ENCODE results near the gene EHMT2. TPM values are rescaled to one million over a fixed set of nuclear protein-coding genes. Genes with fewer than 3 reads are reported as not detected.

The EHMT2 gene
- total and polyA plus RNA-seq, 2 of the 13 experiments (the other 11 are each of a cell fraction or from before 2014, with no cell fraction given) = 55.2 to 69.2 TPM

GRCh38 chr6:31865205-31866118 lies 32.0 kb downstream of the EHMT2 start (continued):
- no peak for TF ChIP-seq ZNF589 (CRISPR knock-in tag; conservative IDR thresholded peaks at IDR 0.05)
- TF ChIP-seq PCBP2 (optimal IDR thresholded peaks at IDR 0.05; ENCODE audit: low read depth, low read length, poor library complexity, severe bottlenecking) = no peak
- peak; percentile 87; the same call in 1 of the 2 replicates for TF ChIP-seq THRA (CRISPR knock-in tag; IDR thresholded peaks at IDR 0.05; ENCODE audit: borderline replicate concordance)
- TF ChIP-seq ZNF264 (CRISPR knock-in tag; IDR thresholded peaks at IDR 0.05) = peak; percentile 90
- no peak; the same call in 1 of the 2 replicates for TF ChIP-seq CREB1 (IDR thresholded peaks at IDR 0.05)
- peak; percentile 59; the same call in 1 of the 2 replicates for TF ChIP-seq CREB1 (CRISPR knock-in tag; IDR thresholded peaks at IDR 0.05)
- no peak for TF ChIP-seq AFF4 (CRISPR knock-in tag; IDR thresholded peaks at IDR 0.05)
- peak; percentile 90 for TF ChIP-seq TEAD3 (CRISPR knock-in tag; optimal IDR thresholded peaks at IDR 0.05; ENCODE audit: borderline replicate concordance)
- no peak for TF ChIP-seq CENPX (CRISPR knock-in tag; IDR thresholded peaks at IDR 0.05)
- TF ChIP-seq CHD2 (IDR thresholded peaks at IDR 0.05; ENCODE audit: low read depth, low read length) = 0 out of 2 replicates have a peak, but pooled peaks have one; percentile 35
- peak; percentile 71; the same call in 1 of the 2 replicates for TF ChIP-seq GZF1 (CRISPR knock-in tag; IDR thresholded peaks at IDR 0.05)
- TF ChIP-seq ZNF777 (CRISPR knock-in tag; IDR thresholded peaks at IDR 0.05) = no peak
- TF ChIP-seq SMARCE1 (IDR thresholded peaks at IDR 0.05; ENCODE audit: borderline replicate concordance) = no peak
- no peak for TF ChIP-seq POLR2AphosphoS2 (IDR thresholded peaks at IDR 0.05; ENCODE audit: low read depth, low read length)
- TF ChIP-seq POGK (CRISPR knock-in tag; conservative IDR thresholded peaks at IDR 0.05) = peak; percentile 65; the same call in 1 of the 2 replicates
- TF ChIP-seq ZFAT (CRISPR knock-in tag; conservative IDR thresholded peaks at IDR 0.05) = no peak
- no peak for TF ChIP-seq GLI4 (CRISPR knock-in tag; IDR thresholded peaks at IDR 0.05; ENCODE audit: borderline replicate concordance)
- TF ChIP-seq RBAK (CRISPR knock-in tag; IDR thresholded peaks at IDR 0.05) = 0 out of 2 replicates have a peak, but pooled peaks have one; percentile 64
- no peak for TF ChIP-seq ZNF34 (CRISPR knock-in tag; IDR thresholded peaks at IDR 0.05; ENCODE audit: borderline replicate concordance)
- no peak for TF ChIP-seq CBX2 (IDR thresholded peaks at IDR 0.05; ENCODE audit: low read depth, low read length)
- TF ChIP-seq CBX2 (CRISPR knock-in tag; IDR thresholded peaks at IDR 0.05; ENCODE audit: low read depth) = no peak
- TF ChIP-seq CC2D1A (CRISPR knock-in tag; IDR thresholded peaks at IDR 0.05) = no peak
- no peak for TF ChIP-seq SRSF1 (optimal IDR thresholded peaks at IDR 0.05; ENCODE audit: low read depth, low read length)
- TF ChIP-seq SYNCRIP (IDR thresholded peaks at IDR 0.05; ENCODE audit: insufficient read depth, low read depth, low read length) = no peak

Measured in HepG2 (cell line).